A673 (cell line): ENCODE results near the gene ST3GAL4.

Source experiments
- CTCF ChIP-seq: fragments of 300-800, 200-600 bp; sonication (generic); conservative IDR thresholded peaks from 2 replicates; pipeline ENCODE4 v1.5.1; 2017; ENCODE audit warnings: low read depth, mild to moderate bottlenecking, antibody characterized with exemption, low read length, moderate library complexity, mixed read lengths
- EZH2 ChIP-seq: fragments of 200-600 bp; sonication (generic); IDR thresholded peaks from 2 replicates; pipeline ENCODE4 v1.6.1; 2017; ENCODE audit warnings: borderline replicate concordance, low read depth, mild to moderate bottlenecking, mixed read lengths, antibody characterized with exemption, low read length; ENCODE audit not compliant: poor library complexity, severe bottlenecking

- TF ChIP-seq CTCF (no peak), EZH2 (no peak)
Observed at GRCh38 chr11:126329644-126330211, 25.8 kb upstream of the ST3GAL4 start.
